Activated CD4-positive, CD25-positive, alpha-beta regulatory T cell treated with anti-CD3 and anti-CD28 coated beads, Interleukin-2, amount 50 U/mL, for 16 hours (primary cell): Measurements from ENCODE around the gene ZNF423.

Experiments used
- DNase-seq: peaks from one replicate; pipeline ENCODE4 v3.0.0-alpha.2; 2020; ENCODE audit warnings: low read depth, low spot score

Gene ZNF423

DNA sequence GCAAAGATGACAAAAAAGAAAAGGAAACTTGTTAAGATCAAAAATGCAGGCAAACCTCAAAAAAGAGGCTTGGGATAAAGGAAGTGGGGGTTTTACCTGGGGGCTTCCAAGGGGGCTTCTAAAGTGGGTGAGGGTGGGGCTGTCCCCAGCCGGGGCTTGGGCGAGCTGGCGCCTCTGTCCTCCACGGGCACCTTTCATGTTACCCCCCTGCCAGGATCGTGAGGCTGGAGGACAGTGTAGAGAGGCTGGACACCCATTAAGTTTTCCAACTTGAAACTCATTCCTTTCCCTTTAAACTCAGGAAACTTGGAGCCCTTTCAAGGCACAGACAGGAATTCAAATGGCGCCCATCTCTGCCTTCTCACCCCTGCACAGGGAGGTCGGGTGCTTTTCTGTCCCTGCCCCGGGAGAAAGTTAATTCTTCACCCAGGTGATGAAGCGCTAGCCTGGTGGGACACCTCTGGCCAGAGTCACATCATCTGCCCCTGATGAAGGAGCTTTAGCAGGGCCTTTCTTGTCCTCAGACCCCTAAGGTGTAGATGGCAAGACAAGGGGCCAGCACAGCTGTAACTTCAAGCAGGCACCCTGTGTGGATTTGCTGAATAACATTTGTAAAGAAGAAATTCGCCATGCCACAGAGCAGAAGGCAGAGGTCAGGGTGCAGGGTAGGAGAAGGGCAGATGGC, 395.0 kb downstream of the ZNF423 start:
- no peak for DNase-seq

DNA sequence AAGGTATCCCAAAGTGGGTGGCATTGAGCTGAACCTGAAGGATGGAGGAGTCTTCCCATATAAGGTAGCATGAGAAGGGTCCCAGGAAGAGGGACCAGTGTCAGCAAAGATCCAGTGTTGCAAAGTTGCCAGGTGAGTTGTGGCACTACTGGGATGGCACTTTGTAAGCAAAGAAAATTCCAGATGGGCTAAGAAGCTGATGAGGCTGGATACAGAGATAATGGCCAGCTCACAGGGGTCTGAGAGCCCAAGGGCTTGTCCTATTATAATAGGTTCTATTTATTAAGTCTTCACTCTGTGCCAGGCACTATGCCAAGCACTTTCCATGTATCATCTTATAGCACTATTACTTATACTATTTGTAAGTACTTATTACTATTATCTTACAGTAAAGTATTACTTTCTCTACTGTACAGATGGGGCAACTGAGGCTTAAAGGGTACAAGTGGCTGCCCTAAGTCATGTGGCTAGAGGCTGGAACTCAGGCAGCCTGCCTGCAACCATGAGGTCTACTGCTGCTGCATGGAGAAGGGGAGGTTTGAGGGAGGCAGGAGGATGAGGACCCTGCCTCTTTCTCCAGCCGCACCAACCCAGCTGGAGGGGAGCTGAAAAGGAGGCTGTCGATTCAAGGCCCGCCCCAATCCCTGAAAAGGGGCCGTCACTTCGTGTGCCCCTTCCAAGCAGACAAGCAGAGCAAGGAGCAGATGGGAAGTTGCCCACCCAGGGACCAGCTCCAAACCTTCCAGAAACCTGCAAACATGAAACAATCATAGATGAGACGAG, 395.8 kb downstream of the ZNF423 start:
- no peak for DNase-seq

GRCh38 chr16:49458656-49459445, 397.1 kb downstream of the ZNF423 start:
- no peak for DNase-seq

DNA sequence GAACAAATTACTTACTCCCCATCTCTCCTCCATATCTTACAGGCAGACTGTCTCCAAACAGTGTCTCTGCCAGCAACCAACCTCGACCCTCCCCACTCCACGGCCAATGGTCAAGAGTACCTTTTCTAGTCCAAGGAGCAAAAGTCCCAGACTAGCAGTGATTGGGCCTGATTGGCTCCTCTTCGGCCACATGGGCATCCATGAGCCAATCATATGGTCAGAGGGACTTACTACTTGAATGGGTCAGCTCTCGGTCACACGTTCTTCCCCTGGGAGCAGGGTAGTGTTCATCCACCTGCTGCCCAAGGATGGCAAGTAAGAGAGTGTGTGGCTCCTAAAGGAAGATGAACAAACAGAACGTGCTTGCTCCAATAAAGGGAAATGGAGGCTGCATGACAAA, 397.7 kb downstream of the ZNF423 start:
- DNase-seq: no peak

GRCh38 chr16:49457196-49457595, 398.7 kb downstream of the ZNF423 start:
- DNase-seq: no peak

GRCh38 chr16:49456763-49457162, 399.1 kb downstream of the ZNF423 start:
- no peak for DNase-seq

- DNase-seq: no peak
These were observed 399.7 kb downstream of the ZNF423 start for GRCh38 chr16:49455991-49456745.

- DNase-seq: no peak
These were observed 400.5 kb downstream of the ZNF423 start for GRCh38 chr16:49455181-49455990.

- DNase-seq: no peak
These were observed 401.3 kb downstream of the ZNF423 start for GRCh38 chr16:49454426-49455180.

GRCh38 chr16:49453983-49454382, 401.9 kb downstream of the ZNF423 start:
- no peak for DNase-seq

DNA sequence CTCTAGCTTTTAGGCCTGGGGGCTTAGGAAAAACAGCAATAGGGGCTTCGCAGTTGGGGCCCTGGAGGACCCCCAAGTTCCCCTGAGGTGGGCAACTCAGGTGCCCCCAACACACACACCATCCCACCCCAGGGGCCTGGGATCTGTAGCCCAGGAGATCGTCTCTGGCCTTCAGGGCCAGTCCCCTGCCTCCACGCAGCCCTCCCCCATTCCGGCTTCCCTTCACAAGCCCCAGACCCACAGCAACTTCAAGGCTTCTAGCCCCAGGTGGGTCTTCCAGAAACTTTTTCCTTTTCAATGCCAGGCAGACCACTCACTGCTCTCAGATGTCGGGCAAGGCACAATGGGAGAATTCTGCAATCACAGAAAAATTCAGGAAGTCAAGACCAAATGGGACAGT, 402.9 kb downstream of the ZNF423 start:
- no peak for DNase-seq

- no peak for DNase-seq
These were observed 403.3 kb downstream of the ZNF423 start for GRCh38 chr16:49452578-49452977.

DNA sequence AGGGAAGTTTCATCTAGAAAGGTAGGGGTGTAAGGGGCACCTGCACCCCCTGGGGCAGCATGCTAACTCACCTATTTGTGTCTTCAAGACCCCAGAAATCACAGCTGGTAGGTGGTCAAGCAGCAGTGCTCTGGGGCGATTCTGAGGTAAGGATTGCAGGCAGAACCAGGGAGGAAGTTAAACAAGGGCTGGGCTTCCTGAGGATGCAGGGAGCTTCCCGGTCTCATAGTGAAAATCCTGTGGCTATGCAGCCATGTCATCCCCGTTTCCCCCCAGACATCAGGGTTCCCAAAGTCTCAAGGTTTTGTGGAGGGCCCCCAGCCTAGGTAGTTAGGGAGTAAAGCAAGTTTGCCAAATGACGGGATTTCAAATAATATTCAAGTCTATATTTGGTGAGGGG, 403.8 kb downstream of the ZNF423 start:
- no peak for DNase-seq

GRCh38 chr16:49446805-49447204, 409.1 kb downstream of the ZNF423 start:
- no peak for DNase-seq

DNA sequence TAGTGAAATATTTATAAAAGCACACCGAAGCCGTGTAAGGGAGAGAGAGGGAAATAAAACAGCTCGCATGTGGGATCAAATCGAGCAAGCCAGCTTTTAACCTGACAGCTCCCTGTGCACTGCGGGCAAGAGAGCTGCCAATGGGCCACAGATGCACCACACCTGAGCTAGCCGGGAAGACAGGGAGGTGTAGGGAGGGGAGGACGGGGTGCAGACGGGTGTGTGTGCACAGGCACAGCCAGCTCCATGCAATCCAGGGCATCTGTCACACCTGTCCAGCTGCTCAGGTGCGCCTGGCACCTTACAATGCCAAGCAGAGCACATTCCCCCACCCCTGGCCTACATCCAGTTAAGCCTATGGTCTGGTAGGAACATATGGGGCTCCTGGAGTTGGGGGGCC, 412.3 kb downstream of the ZNF423 start:
- no peak for DNase-seq

DNA sequence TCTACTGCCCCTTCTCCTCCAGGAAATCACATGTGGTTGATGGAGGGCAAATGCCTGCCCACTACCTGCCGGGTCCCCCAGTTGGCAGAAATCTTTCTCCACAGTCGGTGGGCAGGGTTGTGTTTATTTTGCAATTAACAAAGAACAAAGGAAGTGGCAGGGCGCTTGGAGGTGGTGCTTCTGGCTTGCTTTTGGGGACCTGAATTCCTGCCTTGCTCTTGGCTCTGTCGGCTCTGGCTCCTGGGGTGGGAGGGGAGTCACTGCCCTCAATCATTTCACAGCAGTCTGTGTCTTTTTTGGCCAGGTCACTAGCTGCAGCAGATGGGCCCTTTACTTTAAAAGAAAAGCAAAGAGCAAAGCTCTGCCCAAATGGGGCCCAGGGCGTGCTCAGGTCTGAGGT, 413.1 kb downstream of the ZNF423 start:
- no peak for DNase-seq

GRCh38 chr16:49441366-49441780, 414.5 kb downstream of the ZNF423 start:
- peak; percentile 21 for DNase-seq

DNA sequence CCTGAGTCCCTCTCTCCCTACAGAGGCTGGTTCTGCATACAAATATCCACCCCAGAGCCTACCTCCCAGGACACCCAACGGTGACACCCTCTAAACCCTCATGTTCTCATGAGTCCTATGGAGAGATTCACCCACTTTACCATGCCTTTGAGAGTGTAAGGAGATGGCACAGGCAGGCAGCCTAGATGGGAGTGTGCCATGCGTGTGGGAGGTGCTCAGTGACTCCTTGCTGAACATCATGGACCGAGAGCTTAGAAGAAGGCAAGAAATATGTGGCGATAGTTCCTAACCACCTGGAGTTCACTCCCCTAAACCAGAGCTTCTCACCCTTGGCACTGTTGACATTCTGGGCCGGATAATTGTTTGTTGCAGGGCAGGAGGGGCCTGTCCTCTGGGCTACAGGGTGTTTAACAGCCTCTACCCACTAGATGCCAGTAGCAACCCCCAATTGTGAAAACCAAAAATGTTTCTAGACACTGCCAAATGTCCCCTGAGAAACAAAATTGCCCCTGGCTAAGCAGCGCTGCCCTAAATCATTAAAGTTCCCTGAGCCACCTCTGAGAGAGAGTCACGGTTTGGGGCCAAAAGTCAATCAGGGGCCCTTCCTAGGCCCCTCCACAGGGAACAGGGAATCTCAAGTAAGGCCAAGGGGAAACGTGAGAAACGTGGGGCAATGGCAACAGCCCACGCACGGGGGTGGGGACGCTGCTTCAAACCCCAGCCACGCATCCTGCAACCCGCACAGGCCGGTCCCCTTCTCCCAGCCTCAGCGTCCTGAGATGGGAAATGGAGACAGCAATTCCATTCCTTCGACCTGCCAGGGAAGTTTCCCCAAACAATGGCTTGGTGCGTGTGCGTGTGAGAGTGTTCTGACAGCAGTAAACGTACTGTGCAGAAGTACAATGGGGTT, 415.5 kb downstream of the ZNF423 start:
- DNase-seq: no peak

- DNase-seq: no peak
These were observed 416.2 kb downstream of the ZNF423 start for GRCh38 chr16:49439676-49440075.
